H9 (cell line): Measurements from ENCODE around the gene ASTN1. TPM values are rescaled to one million over a fixed set of nuclear protein-coding genes. Genes with fewer than 3 reads are reported as not detected.

Source experiments
- DNase-seq: peaks from one replicate; pipeline ENCODE4 v3.0.0-alpha.2; 2017
- H2AFZ ChIP-seq: one replicate; pipeline ENCODE4 v1.6.1; 2013; ENCODE audit warnings: mild to moderate bottlenecking, low read length, control low read depth, moderate library complexity
- H2AK5ac ChIP-seq: 2 replicates; pipeline ENCODE4 v1.6.1; 2013; ENCODE audit warnings: low read length, control low read depth, mixed read lengths; ENCODE audit not compliant: insufficient read length
- H2BK120ac ChIP-seq: one replicate; pipeline ENCODE4 v1.6.1; 2013; ENCODE audit warnings: low read depth, mild to moderate bottlenecking, low read length, control low read depth, inconsistent platforms; ENCODE audit not compliant: poor library complexity, severe bottlenecking
- H2BK12ac ChIP-seq: 2 replicates; pipeline ENCODE4 v1.6.1; 2013; ENCODE audit warnings: low read length, control low read depth, mixed read lengths, low read depth; ENCODE audit not compliant: insufficient read length
- H2BK15ac ChIP-seq: 2 replicates; pipeline ENCODE4 v1.6.1; 2013; ENCODE audit warnings: low read depth, low read length, control low read depth
- H2BK20ac ChIP-seq: one replicate; pipeline ENCODE4 v1.6.1; 2013; ENCODE audit warnings: low read depth, mild to moderate bottlenecking, low read length, control low read depth, inconsistent platforms; ENCODE audit not compliant: poor library complexity, severe bottlenecking
- H2BK5ac ChIP-seq: 2 replicates; pipeline ENCODE4 v1.6.1; 2013; ENCODE audit warnings: low read length, control low read depth, mixed read lengths; ENCODE audit not compliant: insufficient read length
- H3K14ac ChIP-seq: 2 replicates; pipeline ENCODE4 v1.6.1; 2013; ENCODE audit warnings: low read length, control low read depth; ENCODE audit not compliant: insufficient read depth
- H3K18ac ChIP-seq: 2 replicates; pipeline ENCODE4 v1.6.1; 2013; ENCODE audit warnings: low read depth, mild to moderate bottlenecking, mixed read lengths, low read length, control low read depth; ENCODE audit not compliant: insufficient read length
- H3K23ac ChIP-seq: 2 replicates; pipeline ENCODE4 v1.6.1; 2013; ENCODE audit warnings: low read length, control low read depth, mixed read lengths, low read depth; ENCODE audit not compliant: insufficient read length
- H3K23me2 ChIP-seq: 2 replicates; pipeline ENCODE4 v1.6.1; 2013; ENCODE audit warnings: low read depth, mild to moderate bottlenecking, mixed read lengths, low read length, control low read depth; ENCODE audit not compliant: insufficient read length, poor library complexity, severe bottlenecking
- H3K27ac ChIP-seq: 2 replicates; pipeline ENCODE4 v1.5.1; 2013; ENCODE audit warnings: low read length, control low read depth, mixed read lengths, low read depth; ENCODE audit not compliant: insufficient read length
- H3K27me3 ChIP-seq: 2 replicates; pipeline ENCODE4 v1.6.1; 2013; ENCODE audit warnings: low read length, control low read depth, inconsistent platforms; ENCODE audit not compliant: insufficient read depth
- H3K4ac ChIP-seq: 2 replicates; pipeline ENCODE4 v1.6.1; 2013; ENCODE audit warnings: low read depth, mild to moderate bottlenecking, control low read depth, inconsistent platforms, low read length, moderate library complexity
- H3K4me1 ChIP-seq: 2 replicates; pipeline ENCODE4 v1.6.1; 2013; ENCODE audit warnings: low read length, control low read depth, inconsistent platforms; ENCODE audit not compliant: insufficient read depth
- H3K4me2 ChIP-seq: 2 replicates; pipeline ENCODE4 v1.6.1; 2013; ENCODE audit warnings: low read length, control low read depth, mixed read lengths; ENCODE audit not compliant: insufficient read length, insufficient read depth
- H3K56ac ChIP-seq: 2 replicates; pipeline ENCODE4 v1.6.1; 2013; ENCODE audit warnings: low read depth, mild to moderate bottlenecking, mixed read lengths, low read length, control low read depth; ENCODE audit not compliant: insufficient read length
- H3K79me1 ChIP-seq: 2 replicates; pipeline ENCODE4 v1.6.1; 2013; ENCODE audit warnings: low read depth, mild to moderate bottlenecking, moderate library complexity, low read length, control low read depth, inconsistent platforms; ENCODE audit not compliant: insufficient read depth, poor library complexity, severe bottlenecking
- H3K79me2 ChIP-seq: 2 replicates; pipeline ENCODE4 v1.6.1; 2013; ENCODE audit warnings: low read length, control low read depth, inconsistent platforms; ENCODE audit not compliant: insufficient read depth
- H3K9ac ChIP-seq: 2 replicates; pipeline ENCODE4 v1.6.1; 2013; ENCODE audit warnings: low read length, control low read depth, mixed read lengths; ENCODE audit not compliant: insufficient read length; ENCODE audit errors: extremely low read depth
- H3K9me3 ChIP-seq: one replicate; pipeline ENCODE4 v1.6.1; 2013; ENCODE audit warnings: low read depth, low read length, inconsistent platforms; ENCODE audit not compliant: control insufficient read depth
- H3T11ph ChIP-seq: one replicate; pipeline ENCODE4 v1.6.1; 2013; ENCODE audit warnings: mild to moderate bottlenecking, low read length, control low read depth, inconsistent platforms
- H4K20me1 ChIP-seq: one replicate; pipeline ENCODE4 v1.6.1; 2013; ENCODE audit not compliant: control insufficient read depth, insufficient read length, insufficient read depth
- H4K5ac ChIP-seq: 2 replicates; pipeline ENCODE4 v1.6.1; 2013; ENCODE audit warnings: low read depth, mild to moderate bottlenecking, mixed read lengths, low read length, control low read depth; ENCODE audit not compliant: insufficient read length
- H4K8ac ChIP-seq: replicated peaks from 2 replicates; pipeline ENCODE4 v1.6.1; 2013; ENCODE audit warnings: low read length, control low read depth, mixed read lengths, low read depth; ENCODE audit not compliant: insufficient read length
- H4K91ac ChIP-seq: 2 replicates; pipeline ENCODE4 v1.6.1; 2013; ENCODE audit warnings: low read depth, mild to moderate bottlenecking, moderate library complexity, mixed read lengths, low read length, control low read depth; ENCODE audit not compliant: insufficient read length
- H3K27ac Mint-ChIP-seq, 3 experiments: 2 replicates in 2 of 3; 3 replicates in 1 of 3; pipeline ENCODE4 v1.8.0; 2020 to 2021; ENCODE audit warnings: mixed read lengths in 3 of 3, mild to moderate bottlenecking in 1 of 3, moderate library complexity in 1 of 3
- H3K27me3 Mint-ChIP-seq: 2 replicates; pipeline ENCODE4 v1.8.0; 2021; ENCODE audit warnings: low read depth, mild to moderate bottlenecking, moderate library complexity, mixed read lengths
- H3K36me3 Mint-ChIP-seq, 3 experiments: 2 replicates in 2 of 3; 3 replicates in 1 of 3; pipeline ENCODE4 v1.8.0; 2020 to 2021; ENCODE audit warnings: low read depth in 3 of 3, mixed read lengths in 3 of 3; ENCODE audit not compliant: insufficient read depth in 1 of 3
- H3K4me1 Mint-ChIP-seq, 2 experiments: 2 replicates each; pipeline ENCODE4 v1.8.0; 2020; ENCODE audit warnings: mixed read lengths in 2 of 2
- H3K4me3 Mint-ChIP-seq, 2 experiments: 2 replicates in 1 of 2; 3 replicates in 1 of 2; pipeline ENCODE4 v1.8.0; 2020 to 2021; ENCODE audit warnings: mild to moderate bottlenecking in 2 of 2, mixed read lengths in 2 of 2, moderate library complexity in 1 of 2
- H3K9me3 Mint-ChIP-seq, 2 experiments: 2 replicates in 1 of 2; 3 replicates in 1 of 2; pipeline ENCODE4 v1.8.0; 2020; ENCODE audit warnings: mild to moderate bottlenecking in 2 of 2, mixed read lengths in 2 of 2, moderate library complexity in 1 of 2
- CTCF ChIP-seq: fragments of 200-600 bp; sonication (generic); conservative IDR thresholded peaks from 3 replicates; pipeline ENCODE4 v1.8.0; 2021; ENCODE audit warnings: antibody characterized with exemption, mild to moderate bottlenecking
- WGBS: extraction: QIAGEN DNeasy Blood & Tissue Kit; methylation state at CpG from one replicate; pipeline ENCODE4 v1.1.7; 2013; ENCODE audit warnings: missing lambda C conversion rate, low lambda C conversion rate, mixed read lengths; ENCODE audit not compliant: insufficient read length; ENCODE audit errors: extremely low coverage; 5-methylcytosine and 5-hydroxymethylcytosine counted together
- total RNA-seq: library from RNA; stranded (reverse); gene quantifications from 2 replicates; pipeline ENCODE4 v1.2.1, GENCODE V29; 2021

The ASTN1 gene
- total RNA-seq, 1 experiment from 2014 or later, result 0.98 TPM

GRCh38 chr1:177024623-177025022 is 139.9 kb downstream of the ASTN1 start:
- H3K23ac ChIP-seq, result no peak overlapping the region
- Mint-ChIP-seq H3K4me3 (no peak overlapping the region), H3K27me3 (peaks cover 3% of the 10 kb centered on the region), H3K27ac (no peak overlapping the region), H3K9me3 (no peaks in the 10 kb centered on the region), H3K4me1 (peaks cover 7 to 10% of the 10 kb centered on the region in 2 experiments), H3K36me3 (peaks cover 0 to 6% (median 3%) of the 10 kb centered on the region in 3 experiments; a peak in 2 of 7 replicates)
- no peaks in the 10 kb centered on the region for H4K20me1 ChIP-seq
- H2BK5ac ChIP-seq, result no peak overlapping the region
- no peak overlapping the region for H2BK20ac ChIP-seq
- no peaks in the 10 kb centered on the region for H3K79me2 ChIP-seq
- no peak overlapping the region for H3K4me2 ChIP-seq
- H2AK5ac ChIP-seq, result no peak overlapping the region
- H4K91ac ChIP-seq, result no peak overlapping the region
- H2BK15ac ChIP-seq, result no peak overlapping the region
- H3K9me3 ChIP-seq, result no peaks in the 10 kb centered on the region
- H3K27me3 ChIP-seq, result no peaks in the 10 kb centered on the region
- no peak for TF ChIP-seq CTCF
- no peaks in the 10 kb centered on the region for H3K4me1 ChIP-seq
- H4K5ac ChIP-seq, result no peak overlapping the region
- H2BK120ac ChIP-seq, result no peak overlapping the region
- peak overlapping the region; percentile 42; the same call in 1 of the 2 replicates for H3K14ac ChIP-seq
- H2AFZ ChIP-seq, result no peak overlapping the region
- WGBS, result no CpG with 5 or more reads among the region's 4 CpGs
- no peak for DNase-seq
- H3K56ac ChIP-seq, result no peak overlapping the region
- H3K79me1 ChIP-seq, result no peaks in the 10 kb centered on the region
- H2BK12ac ChIP-seq, result no peak overlapping the region
- no peak overlapping the region for H3T11ph ChIP-seq
- H3K9ac ChIP-seq, result no peak overlapping the region
- H3K23me2 ChIP-seq, result no peaks in the 10 kb centered on the region
- no peak overlapping the region for H3K18ac ChIP-seq
- H3K27ac ChIP-seq, result no peak overlapping the region
- H3K4ac ChIP-seq, result no peak overlapping the region
- no peak overlapping the region for H4K8ac ChIP-seq
